ENCODE measurements around the gene BACH2.

DNA sequence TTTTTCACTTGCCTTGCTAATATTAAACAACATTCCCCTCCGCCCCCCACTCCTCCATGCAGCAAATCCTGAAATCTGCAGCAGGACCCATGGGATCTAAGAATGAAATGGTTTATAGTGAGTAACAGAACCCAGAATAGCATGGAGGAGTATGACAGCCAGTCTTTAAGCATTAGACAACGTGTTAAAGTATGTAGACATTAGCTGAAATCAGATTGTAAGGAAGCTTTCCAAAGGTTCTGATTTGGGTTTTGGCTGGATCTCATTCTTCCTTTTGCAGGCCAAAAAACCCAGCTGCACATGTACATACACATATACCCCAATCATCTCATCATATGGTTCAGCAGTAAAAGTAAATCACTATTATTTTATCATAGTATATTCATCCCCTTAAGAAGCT is 275.9 kb downstream of the BACH2 start:
- TF ChIP-seq POLR2AphosphoS2 (conservative IDR thresholded peaks at IDR 0.05; ENCODE audit: low read length) = no peak
- no peak for TF ChIP-seq EP300 (IDR thresholded peaks at IDR 0.05)
- no peak for TF ChIP-seq POLR2A (IDR thresholded peaks at IDR 0.05; ENCODE audit: low read length)
- TF ChIP-seq, protein P1, sequence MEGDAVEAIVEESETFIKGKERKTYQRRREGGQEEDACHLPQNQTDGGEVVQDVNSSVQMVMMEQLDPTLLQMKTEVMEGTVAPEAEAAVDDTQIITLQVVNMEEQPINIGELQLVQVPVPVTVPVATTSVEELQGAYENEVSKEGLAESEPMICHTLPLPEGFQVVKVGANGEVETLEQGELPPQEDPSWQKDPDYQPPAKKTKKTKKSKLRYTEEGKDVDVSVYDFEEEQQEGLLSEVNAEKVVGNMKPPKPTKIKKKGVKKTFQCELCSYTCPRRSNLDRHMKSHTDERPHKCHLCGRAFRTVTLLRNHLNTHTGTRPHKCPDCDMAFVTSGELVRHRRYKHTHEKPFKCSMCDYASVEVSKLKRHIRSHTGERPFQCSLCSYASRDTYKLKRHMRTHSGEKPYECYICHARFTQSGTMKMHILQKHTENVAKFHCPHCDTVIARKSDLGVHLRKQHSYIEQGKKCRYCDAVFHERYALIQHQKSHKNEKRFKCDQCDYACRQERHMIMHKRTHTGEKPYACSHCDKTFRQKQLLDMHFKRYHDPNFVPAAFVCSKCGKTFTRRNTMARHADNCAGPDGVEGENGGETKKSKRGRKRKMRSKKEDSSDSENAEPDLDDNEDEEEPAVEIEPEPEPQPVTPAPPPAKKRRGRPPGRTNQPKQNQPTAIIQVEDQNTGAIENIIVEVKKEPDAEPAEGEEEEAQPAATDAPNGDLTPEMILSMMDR (IDR thresholded peaks at IDR 0.05) = no peak
- TF ChIP-seq HOXB5 (CRISPR knock-in tag; IDR thresholded peaks at IDR 0.05) = no peak
- TF ChIP-seq, protein P2, sequence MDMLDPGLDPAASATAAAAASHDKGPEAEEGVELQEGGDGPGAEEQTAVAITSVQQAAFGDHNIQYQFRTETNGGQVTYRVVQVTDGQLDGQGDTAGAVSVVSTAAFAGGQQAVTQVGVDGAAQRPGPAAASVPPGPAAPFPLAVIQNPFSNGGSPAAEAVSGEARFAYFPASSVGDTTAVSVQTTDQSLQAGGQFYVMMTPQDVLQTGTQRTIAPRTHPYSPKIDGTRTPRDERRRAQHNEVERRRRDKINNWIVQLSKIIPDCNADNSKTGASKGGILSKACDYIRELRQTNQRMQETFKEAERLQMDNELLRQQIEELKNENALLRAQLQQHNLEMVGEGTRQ (IDR thresholded peaks at IDR 0.05) = no peak
- TF ChIP-seq CHD2 (IDR thresholded peaks at IDR 0.05; ENCODE audit: low read length, partially characterized antibody) = no peak
- no peak for TF ChIP-seq JUN (IDR thresholded peaks at IDR 0.05)
